ENCODE measurements around the gene SMURF1.

GRCh38 chr7:98998821-98999725 lies 144.8 kb downstream of the SMURF1 start:
- TF ChIP-seq CTCF (IDR thresholded peaks at IDR 0.05; ENCODE audit: low read length) (no peak), EZH2 (IDR thresholded peaks at IDR 0.05; ENCODE audit: borderline replicate concordance, low read length) (no peak)
